GM12874 (cell line): ENCODE data around the gene CARD16.

Experiments
- CTCF ChIP-seq: IDR thresholded peaks from 2 replicates; pipeline ENCODE4 v1.5.1; 2011; ENCODE audit warnings: low read depth, mild to moderate bottlenecking, control low read depth, low read length, moderate library complexity; ENCODE audit not compliant: insufficient read depth

CARD16 gene

DNA sequence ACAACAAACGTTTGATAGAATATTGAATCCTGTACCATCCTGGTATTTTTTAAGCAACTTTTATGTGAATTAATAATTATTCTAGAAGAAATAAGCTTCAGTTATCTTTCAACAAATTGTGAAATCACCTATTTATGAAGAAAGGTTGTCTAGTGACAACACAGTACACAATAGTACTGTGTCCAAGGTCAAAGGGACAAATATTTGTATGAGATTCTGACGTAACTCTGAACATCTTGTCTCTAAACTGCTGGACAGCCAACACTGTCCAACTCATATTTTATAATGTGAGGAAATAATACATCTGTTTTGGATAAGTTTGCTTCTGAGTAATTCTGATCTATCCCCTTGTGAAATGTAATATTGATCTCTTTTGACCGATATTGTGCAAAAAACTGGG, 41.1 kb downstream of the CARD16 start:
- no peak for TF ChIP-seq CTCF

DNA sequence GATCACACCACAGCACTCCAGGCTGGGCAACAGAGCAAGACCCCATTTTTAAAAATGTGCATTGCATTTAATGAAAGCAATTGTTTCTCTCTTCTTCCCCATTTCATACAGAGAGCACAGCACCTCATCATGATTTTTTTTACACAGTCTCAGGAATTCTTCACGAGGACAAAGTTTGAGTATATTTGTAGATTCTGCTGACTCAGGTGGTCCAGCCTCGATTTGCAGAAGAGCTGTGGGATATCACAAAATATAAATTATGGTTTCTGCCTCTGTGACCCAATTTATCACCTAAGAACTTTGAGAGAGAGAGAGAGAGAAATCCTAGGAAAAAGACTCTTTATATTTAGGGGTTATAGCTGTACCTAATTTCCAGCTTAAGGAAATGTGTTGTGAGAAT, 42.0 kb downstream of the CARD16 start:
- no peak for TF ChIP-seq CTCF

GRCh38 chr11:105000797-105001196, 44.3 kb downstream of the CARD16 start:
- peak; percentile 87 for TF ChIP-seq CTCF

DNA sequence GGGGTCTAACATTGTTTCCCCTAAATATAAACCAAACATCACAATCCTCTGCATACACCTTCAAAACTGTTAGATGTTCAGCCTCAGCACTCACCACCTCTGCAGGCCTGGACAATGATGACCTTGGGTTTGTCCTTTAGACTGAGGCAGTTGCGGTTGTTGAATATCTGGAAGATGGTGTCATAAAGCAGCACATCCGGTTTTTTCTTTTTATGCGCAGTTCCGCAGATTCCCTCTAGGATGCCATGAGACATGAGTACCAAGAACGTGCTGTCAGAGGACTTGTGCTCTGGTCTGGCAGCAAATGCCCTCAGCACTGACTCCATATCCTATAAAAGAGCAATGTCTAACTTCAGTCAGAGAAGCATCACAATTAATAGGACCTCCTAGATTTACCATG, 45.0 kb downstream of the CARD16 start:
- TF ChIP-seq CTCF, result peak; percentile 10; the same call in 1 of the 2 replicates

GRCh38 chr11:104999721-105000120, 45.4 kb downstream of the CARD16 start:
- TF ChIP-seq CTCF, result no peak

- TF ChIP-seq CTCF, result no peak
These were observed 47.8 kb downstream of the CARD16 start for GRCh38 chr11:104997288-104997687.

DNA sequence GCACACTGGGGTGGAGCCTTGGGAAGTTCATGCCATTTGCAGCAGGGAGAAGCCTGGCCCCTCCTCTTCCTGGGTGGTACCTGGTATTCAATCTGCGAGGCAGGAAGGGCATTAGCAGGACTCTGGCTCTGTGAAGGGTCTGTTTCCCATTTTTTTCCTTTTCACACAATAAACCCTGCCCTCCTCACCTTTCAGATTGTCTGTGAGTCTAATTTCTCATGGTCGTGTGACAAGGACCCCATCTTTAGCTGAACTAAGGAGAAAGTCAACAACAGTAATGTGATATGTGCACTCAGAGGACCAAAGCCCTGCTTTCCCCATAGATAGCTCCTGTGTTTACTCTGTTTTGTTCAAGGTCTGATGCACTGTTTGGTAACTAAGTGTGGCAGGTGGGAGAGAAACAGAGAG, 50.1 kb downstream of the CARD16 start:
- no peak for TF ChIP-seq CTCF

- no peak for TF ChIP-seq CTCF
These were observed 52.4 kb downstream of the CARD16 start for GRCh38 chr11:104992781-104993180.
